HG03097 (cell line): ENCODE results near the gene KRT78.
"Not testable (repeated sequence)": the region's sequence is repeated elsewhere in the genome, so short reads cannot be mapped to it uniquely, and the experiment has no call there.

ENCODE experiments used
- ATAC-seq: cut with Tn5 transposase; IDR thresholded peaks from one replicate; pipeline ENCODE4 v1.9.1; 2021; ENCODE audit not compliant: unreplicated experiment, low FRiP score

KRT78 gene

GRCh38 chr12:52798671-52799504 lies 49.9 kb downstream of the KRT78 start:
- no peak for ATAC-seq

- no peak for ATAC-seq
Observed at GRCh38 chr12:52798003-52798670, 50.7 kb downstream of the KRT78 start.

GRCh38 chr12:52797529-52797894 lies 51.3 kb downstream of the KRT78 start:
- no peak for ATAC-seq

- ATAC-seq, result no peak
Observed at GRCh38 chr12:52796839-52797528, 51.8 kb downstream of the KRT78 start.

- ATAC-seq, result no peak
Observed at GRCh38 chr12:52796429-52796794, 52.4 kb downstream of the KRT78 start.

- ATAC-seq, result no peak
Observed at GRCh38 chr12:52795694-52796428, 52.9 kb downstream of the KRT78 start, which contains the start of gene KRT3. KRT3 (minus strand) TSS chr12:52796117; CDS start chr12:52796042, 75 bp downstream.

GRCh38 chr12:52795332-52795674 lies 53.5 kb downstream of the KRT78 start:
- not testable (repeated sequence) for ATAC-seq

GRCh38 chr12:52794479-52795331 lies 54.1 kb downstream of the KRT78 start:
- ATAC-seq, result no peak

GRCh38 chr12:52792185-52793029 lies 56.4 kb downstream of the KRT78 start:
- no peak for ATAC-seq

GRCh38 chr12:52791271-52792184 lies 57.3 kb downstream of the KRT78 start:
- ATAC-seq, result no peak

- ATAC-seq, result no peak
Observed at GRCh38 chr12:52790427-52791270, 58.1 kb downstream of the KRT78 start.

- ATAC-seq, result no peak
Observed at GRCh38 chr12:52789637-52790426, 59.0 kb downstream of the KRT78 start.

GRCh38 chr12:52788876-52789636 lies 59.7 kb downstream of the KRT78 start:
- ATAC-seq, result no peak

- no peak for ATAC-seq
Observed at GRCh38 chr12:52788192-52788875, 60.5 kb downstream of the KRT78 start.
